Colonic mucosa (tissue), 4 donors: ENCODE data around the gene PDLIM1. TPM values are rescaled to one million over a fixed set of nuclear protein-coding genes. Genes with fewer than 3 reads are reported as not detected.
"Not testable (repeated sequence)": the region's sequence is repeated elsewhere in the genome, so short reads cannot be mapped to it uniquely, and the experiment has no call there.

Source experiments
- DNase-seq: peaks from one replicate; pipeline ENCODE4 v3.0.0-alpha.2; 2020
- H3K27ac ChIP-seq: fragments of 200-600 bp; one replicate; pipeline ENCODE4 v1.8.0; 2021
- H3K27me3 ChIP-seq: fragments of 200-600 bp; one replicate; pipeline ENCODE4 v1.8.0; 2021
- H3K36me3 ChIP-seq: fragments of 200-600 bp; one replicate; pipeline ENCODE4 v1.8.0; 2021
- H3K4me1 ChIP-seq: fragments of 200-600 bp; one replicate; pipeline ENCODE4 v1.8.0; 2021; ENCODE audit warnings: mild to moderate bottlenecking
- H3K4me3 ChIP-seq: fragments of 200-600 bp; one replicate; pipeline ENCODE4 v1.8.0; 2021
- H3K9ac ChIP-seq, 2 donors: one replicate each; pipeline ENCODE4 v1.7.0; 2013; ENCODE audit warnings: control low read depth in 2 of 2, low read depth in 2 of 2, low read length in 2 of 2
- H3K9me3 ChIP-seq: fragments of 200-600 bp; one replicate; pipeline ENCODE4 v1.8.0; 2021
- intact Hi-C: fragments of 100-400 bp; cut with DNase I; formaldehyde crosslinking; loops from one replicate; pipeline ENCODE4 v1.14.1; 2022
- total RNA-seq, 2 donors: library from RNA; stranded (reverse); fragmentation: NEBNext Ultra II Directional in 1 of 2; extraction: Animal tissue kit (Norgen Biotek cat#: 25700) in 1 of 2; gene quantifications; one replicate each; pipeline ENCODE4 v1.2.1, GENCODE V29; 2021
- TF ChIP-seq, protein P1 (sequence below): fragments of 200-600 bp; IDR thresholded peaks from one replicate; pipeline ENCODE4 v1.8.0; 2022; ENCODE audit warnings: antibody characterized with exemption, mild to moderate bottlenecking
- donor health status: healthy.
- donor health status: DM: no; HTN: no; CAD: no.
- donor health status: DM: no; HTN: no; CAD: no.

PDLIM1 gene
- total RNA-seq, 2 donors from 2014 or later, result 246 to 433 TPM

DNA sequence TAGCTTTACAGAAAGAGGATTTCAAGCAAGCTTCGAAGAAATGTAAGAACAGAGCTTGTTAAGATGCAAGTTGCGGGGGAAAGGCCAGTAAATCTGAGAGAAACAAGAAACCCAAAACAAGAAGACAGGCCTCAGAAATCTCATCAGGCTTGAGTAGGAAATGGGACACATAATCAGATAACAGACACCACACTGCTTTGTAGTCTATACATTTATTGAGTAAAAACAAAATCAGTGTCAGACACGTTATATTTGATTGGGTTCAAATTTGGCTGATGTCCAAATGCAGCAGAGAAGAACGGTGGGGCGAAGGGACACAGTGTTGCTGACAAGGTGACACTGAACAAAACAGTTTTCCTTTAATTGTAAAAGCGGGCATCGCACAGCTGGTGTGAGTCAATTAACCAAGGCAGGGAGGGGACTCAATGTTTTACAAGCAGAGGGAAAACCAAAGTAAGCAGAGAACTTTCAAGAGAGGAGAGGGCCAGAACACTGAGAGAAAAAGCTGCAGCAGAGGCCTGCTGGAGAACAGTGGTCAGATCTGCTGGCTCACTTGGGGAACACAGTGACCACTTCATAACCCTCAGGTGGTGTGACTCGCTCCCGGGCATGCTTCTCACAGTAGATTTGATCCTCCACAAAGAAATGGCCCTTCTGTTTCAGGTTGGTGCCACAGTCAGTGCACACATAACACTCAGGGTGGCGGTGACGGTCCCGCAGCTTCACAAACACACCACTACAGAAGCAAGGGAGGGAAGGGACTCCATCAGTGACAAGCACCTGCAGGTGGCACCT lies 53.2 kb downstream of the PDLIM1 start:
- no peak overlapping the region for H3K4me3 ChIP-seq
- H3K4me1 ChIP-seq, result no peaks in the 10 kb centered on the region
- no peaks in the 10 kb centered on the region for H3K9me3 ChIP-seq
- intact Hi-C loops, result no loop called here
- no peak for DNase-seq
- H3K27me3 ChIP-seq, result no peaks in the 10 kb centered on the region
- peaks cover 11% of the 10 kb centered on the region for H3K36me3 ChIP-seq
- H3K27ac ChIP-seq, result no peak overlapping the region
- TF ChIP-seq, protein P1, sequence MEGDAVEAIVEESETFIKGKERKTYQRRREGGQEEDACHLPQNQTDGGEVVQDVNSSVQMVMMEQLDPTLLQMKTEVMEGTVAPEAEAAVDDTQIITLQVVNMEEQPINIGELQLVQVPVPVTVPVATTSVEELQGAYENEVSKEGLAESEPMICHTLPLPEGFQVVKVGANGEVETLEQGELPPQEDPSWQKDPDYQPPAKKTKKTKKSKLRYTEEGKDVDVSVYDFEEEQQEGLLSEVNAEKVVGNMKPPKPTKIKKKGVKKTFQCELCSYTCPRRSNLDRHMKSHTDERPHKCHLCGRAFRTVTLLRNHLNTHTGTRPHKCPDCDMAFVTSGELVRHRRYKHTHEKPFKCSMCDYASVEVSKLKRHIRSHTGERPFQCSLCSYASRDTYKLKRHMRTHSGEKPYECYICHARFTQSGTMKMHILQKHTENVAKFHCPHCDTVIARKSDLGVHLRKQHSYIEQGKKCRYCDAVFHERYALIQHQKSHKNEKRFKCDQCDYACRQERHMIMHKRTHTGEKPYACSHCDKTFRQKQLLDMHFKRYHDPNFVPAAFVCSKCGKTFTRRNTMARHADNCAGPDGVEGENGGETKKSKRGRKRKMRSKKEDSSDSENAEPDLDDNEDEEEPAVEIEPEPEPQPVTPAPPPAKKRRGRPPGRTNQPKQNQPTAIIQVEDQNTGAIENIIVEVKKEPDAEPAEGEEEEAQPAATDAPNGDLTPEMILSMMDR, result no peak
- H3K9ac ChIP-seq, result no peak overlapping the region

DNA sequence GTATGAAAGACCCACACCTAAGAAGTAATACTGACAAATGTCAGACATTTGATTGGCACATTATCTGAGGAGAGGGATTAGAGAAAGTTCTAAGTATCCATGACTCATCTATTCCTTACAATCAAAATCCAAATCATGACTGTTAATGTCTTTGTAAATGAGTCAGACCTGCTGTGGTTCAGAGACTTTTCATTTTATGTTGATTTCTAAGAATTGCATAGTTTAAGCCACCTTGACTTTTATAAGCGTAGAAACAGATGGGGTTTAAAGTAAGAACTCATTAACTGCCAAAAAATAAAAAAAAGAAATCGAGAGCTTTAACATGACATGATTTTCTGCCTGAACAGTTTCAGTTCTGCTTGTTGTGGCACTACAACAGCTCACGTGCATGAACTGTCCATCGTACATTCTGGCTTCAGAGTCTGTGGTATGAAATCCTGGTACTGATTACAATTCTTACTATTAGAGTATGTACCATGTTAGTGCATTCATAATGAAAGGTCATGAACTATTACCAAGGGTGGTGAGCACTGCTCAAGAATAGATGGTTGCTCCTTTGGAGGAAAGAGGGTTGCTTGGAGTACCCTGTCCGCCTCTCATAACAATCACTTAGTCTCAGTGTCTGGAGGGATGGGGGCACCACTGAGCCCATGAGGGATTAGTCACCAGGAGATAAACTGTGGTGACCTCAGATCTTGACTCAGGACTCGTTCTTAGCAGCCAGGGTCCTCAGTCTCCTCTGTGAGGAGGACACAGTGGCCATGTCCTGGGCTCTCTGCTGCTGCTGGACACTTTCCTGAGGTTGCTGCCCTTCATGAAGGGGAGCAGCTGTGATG lies 54.5 kb downstream of the PDLIM1 start:
- Histone ChIP-seq H3K27ac (no peak overlapping the region), H3K9me3 (no peaks in the 10 kb centered on the region), H3K27me3 (no peaks in the 10 kb centered on the region), H3K4me3 (no peak overlapping the region), H3K36me3 (peaks cover 11% of the 10 kb centered on the region), H3K4me1 (no peaks in the 10 kb centered on the region), H3K9ac (no peak overlapping the region)
- TF ChIP-seq, protein P1, result no peak
- intact Hi-C loops, result no loop called here
- DNase-seq, result no peak

DNA sequence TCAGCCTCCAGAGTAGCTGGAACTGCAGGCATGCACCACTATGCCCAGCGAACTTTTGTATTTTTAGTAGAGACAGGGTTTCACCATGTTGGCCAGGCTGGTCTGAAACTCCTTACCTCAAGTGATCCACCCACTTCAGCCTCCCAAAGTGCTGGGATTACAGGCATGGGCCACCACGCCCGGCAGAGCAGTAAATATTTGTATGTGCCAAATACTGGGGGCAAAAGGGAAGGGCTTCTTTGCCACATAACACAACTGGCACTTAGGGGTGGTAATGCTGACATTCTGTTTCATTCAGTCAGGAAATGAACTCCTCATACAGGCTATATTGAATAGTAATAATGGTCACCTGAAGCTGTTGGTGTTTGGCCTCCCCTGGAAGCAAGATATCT lies 55.1 kb downstream of the PDLIM1 start:
- no peak for DNase-seq
- no peak overlapping the region for H3K9ac ChIP-seq
- H3K4me3 ChIP-seq, result no peak overlapping the region
- no peaks in the 10 kb centered on the region for H3K27me3 ChIP-seq
- no peaks in the 10 kb centered on the region for H3K9me3 ChIP-seq
- intact Hi-C loops, result no loop called here
- no peaks in the 10 kb centered on the region for H3K4me1 ChIP-seq
- H3K36me3 ChIP-seq, result peaks cover 8% of the 10 kb centered on the region
- TF ChIP-seq, protein P1, result no peak
- H3K27ac ChIP-seq, result no peak overlapping the region

DNA sequence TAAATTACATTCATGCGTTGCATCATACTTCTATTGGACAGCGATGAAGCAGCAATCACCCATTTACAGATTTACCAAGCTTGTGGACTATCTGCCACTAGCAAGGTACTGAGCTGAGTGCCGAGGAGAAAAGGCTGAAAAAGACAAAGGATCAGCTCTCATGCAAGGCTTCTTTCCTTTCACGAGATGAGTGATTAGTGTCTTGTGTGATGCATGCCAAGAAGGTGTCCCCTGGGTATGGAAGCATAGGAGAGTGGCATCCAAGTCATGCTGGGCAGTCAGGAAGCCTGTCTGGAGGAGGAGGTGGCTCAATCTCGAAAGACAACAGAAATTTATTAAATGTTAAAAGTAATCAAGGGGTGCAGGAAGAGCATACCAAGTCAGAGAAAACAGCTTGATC lies 55.9 kb downstream of the PDLIM1 start:
- DNase-seq, result no peak
- Histone ChIP-seq H3K27me3 (no peaks in the 10 kb centered on the region), H3K36me3 (peaks cover 4% of the 10 kb centered on the region)

DNA sequence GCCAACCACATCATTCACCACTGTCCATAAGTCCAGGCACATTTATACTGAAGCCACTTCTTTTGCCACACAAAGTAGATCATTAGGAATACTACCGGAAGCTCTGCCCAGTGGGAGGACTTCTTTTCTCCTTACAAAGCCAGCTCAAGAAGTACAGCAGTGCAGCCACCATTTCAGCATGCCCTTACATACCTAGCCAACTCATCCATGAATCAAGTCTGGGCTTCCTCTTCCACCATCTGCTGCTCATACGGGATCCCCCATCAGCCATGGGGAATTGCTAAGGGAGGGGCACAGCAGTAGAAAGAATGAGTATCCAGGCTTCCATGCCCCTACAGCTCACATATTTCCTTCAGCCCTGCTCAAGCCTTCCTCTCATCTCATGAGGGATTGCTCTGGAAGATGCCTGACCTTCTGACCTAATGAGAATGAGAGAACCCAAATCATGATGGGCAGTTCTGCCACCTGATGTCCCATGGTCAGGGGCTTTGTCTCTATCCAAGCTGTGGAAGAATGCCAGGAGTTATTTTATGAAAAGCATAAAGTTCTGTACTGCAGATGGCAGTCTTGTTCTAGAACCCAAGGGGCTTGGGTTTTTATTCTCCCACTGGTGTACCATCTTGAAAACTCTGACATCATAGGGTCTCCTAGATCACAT lies 57.3 kb downstream of the PDLIM1 start:
- TF ChIP-seq, protein P1, result no peak
- H3K4me3 ChIP-seq, result no peak overlapping the region
- DNase-seq, result no peak
- no peak overlapping the region for H3K27ac ChIP-seq
- no peaks in the 10 kb centered on the region for H3K4me1 ChIP-seq
- peaks cover 4% of the 10 kb centered on the region for H3K36me3 ChIP-seq
- H3K27me3 ChIP-seq, result no peaks in the 10 kb centered on the region
- no peak overlapping the region for H3K9ac ChIP-seq
- no peaks in the 10 kb centered on the region for H3K9me3 ChIP-seq
- intact Hi-C loops, result no loop called here

More for the DNA sequence above, 55.9 kb downstream of the PDLIM1 start:
- no peaks in the 10 kb centered on the region for H3K9me3 ChIP-seq
- H3K9ac ChIP-seq, result no peak overlapping the region
- H3K27ac ChIP-seq, result no peak overlapping the region
- TF ChIP-seq, protein P1, result no peak
- intact Hi-C loops, result no loop called here
- no peaks in the 10 kb centered on the region for H3K4me1 ChIP-seq
- H3K4me3 ChIP-seq, result no peak overlapping the region

DNA sequence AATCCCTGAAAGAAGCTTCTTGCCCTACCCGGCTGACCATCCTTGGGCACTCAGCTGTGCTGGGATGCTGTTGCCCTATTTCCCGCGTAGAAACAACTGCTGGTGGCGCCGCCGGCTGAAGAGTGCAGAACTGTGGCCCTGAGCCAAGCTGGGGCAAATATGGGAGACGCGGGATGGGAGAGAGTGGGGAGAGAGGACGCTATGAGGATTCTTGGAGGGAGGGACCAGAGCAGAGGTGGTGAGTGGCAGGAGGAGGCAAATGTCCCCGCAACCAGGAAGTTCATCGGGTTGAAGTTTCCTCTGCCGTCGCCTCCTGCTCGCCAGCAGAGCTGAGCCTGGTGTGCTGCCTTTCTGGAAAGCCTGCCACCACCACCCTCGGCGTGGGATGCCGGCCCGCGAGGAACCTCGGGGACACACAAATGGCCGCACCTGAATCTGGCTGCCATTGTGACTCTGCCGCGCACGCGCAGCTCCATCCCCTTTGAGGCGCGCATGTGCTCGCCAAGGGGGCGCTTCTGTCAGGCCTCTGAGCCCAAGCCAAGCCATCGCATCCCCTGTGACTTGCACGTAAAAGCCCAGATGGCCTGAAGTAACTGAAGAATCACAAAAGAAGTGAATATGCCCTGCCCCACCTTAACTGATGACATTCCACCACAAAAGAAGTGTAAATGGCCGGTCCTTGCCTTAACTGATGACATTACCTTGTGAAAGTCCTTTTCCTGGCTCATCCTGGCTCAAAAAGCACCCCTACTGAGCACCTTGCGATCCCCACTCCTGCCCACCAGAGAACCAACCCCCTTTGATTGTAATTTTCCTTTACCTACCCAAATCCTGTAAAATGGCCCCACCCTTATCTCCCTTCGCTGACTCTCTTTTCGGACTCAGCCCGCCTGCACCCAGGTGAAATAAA lies 59.9 kb downstream of the PDLIM1 start:
- DNase-seq, H3K9ac ChIP-seq, H3K4me1 ChIP-seq, intact Hi-C loops, H3K27me3 ChIP-seq, H3K9me3 ChIP-seq, H3K27ac ChIP-seq, H3K36me3 ChIP-seq: not testable (repeated sequence)
- peak overlapping the region; percentile 26 for H3K4me3 ChIP-seq
